IPS DF 6.9 (cell line): ENCODE results near the gene SLC51B.

ENCODE experiments used
- DNase-seq: peaks from one replicate; pipeline ENCODE4 v3.0.0-alpha.2; 2013; ENCODE audit warnings: low read depth, low spot score
- H3K27ac ChIP-seq: one replicate; pipeline ENCODE4 v1.5.1; 2013; ENCODE audit warnings: low read length, control low read depth
- H3K27me3 ChIP-seq: 2 replicates; pipeline ENCODE4 v1.6.1; 2013; ENCODE audit warnings: mild to moderate bottlenecking, low read length; ENCODE audit not compliant: control insufficient read depth, insufficient read depth
- H3K36me3 ChIP-seq: 2 replicates; pipeline ENCODE4 v1.6.1; 2013; ENCODE audit warnings: low read length; ENCODE audit not compliant: control insufficient read depth, insufficient read depth
- H3K4me1 ChIP-seq: 2 replicates; pipeline ENCODE4 v1.6.1; 2013; ENCODE audit warnings: low read length; ENCODE audit not compliant: control insufficient read depth, insufficient read depth
- H3K4me3 ChIP-seq: 2 replicates; pipeline ENCODE4 v1.5.1; 2013; ENCODE audit warnings: mild to moderate bottlenecking, low read length
- H3K9me3 ChIP-seq: 2 replicates; pipeline ENCODE4 v1.6.1; 2013; ENCODE audit warnings: low read length, inconsistent platforms; ENCODE audit not compliant: control insufficient read depth, insufficient read depth
- WGBS: extraction: QIAGEN DNeasy Blood & Tissue Kit; methylation state at CpG from one replicate; pipeline ENCODE4 v1.1.7; 2013; ENCODE audit warnings: mixed read lengths, missing lambda C conversion rate; ENCODE audit not compliant: insufficient read length, insufficient coverage; 5-methylcytosine and 5-hydroxymethylcytosine counted together

The SLC51B gene

DNA sequence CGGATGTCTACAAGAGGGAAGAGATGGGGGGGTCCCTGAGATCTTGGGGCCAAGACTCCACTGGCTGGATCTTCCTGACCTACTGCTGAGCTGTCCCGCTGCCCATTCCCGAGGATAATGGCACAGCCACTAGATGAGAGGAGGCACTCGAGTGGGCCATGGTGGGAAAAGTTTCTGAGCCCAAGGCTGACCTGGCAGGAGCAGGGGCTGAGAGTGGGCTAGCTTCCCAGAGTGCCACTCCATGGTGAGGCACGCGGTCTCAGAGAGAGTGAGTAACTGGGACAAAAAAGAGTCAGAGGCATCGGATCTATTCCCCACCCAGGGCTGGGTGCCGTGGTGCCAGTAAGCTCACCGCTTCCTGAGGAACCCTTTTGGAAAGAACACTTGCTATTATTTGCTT is 10.9 kb downstream of the SLC51B start:
- WGBS: no CpG with 5 or more reads among the region's 9 CpGs
- Histone ChIP-seq H3K27me3 (no peaks in the 10 kb centered on the region), H3K4me1 (no peaks in the 10 kb centered on the region; the same call in 1 of the 2 replicates), H3K27ac (no peak overlapping the region), H3K9me3 (no peaks in the 10 kb centered on the region), H3K4me3 (no peak overlapping the region), H3K36me3 (0 out of 2 replicates have a peak, but pooled peaks cover 2% of the 10 kb centered on the region)
- DNase-seq: no peak

DNA sequence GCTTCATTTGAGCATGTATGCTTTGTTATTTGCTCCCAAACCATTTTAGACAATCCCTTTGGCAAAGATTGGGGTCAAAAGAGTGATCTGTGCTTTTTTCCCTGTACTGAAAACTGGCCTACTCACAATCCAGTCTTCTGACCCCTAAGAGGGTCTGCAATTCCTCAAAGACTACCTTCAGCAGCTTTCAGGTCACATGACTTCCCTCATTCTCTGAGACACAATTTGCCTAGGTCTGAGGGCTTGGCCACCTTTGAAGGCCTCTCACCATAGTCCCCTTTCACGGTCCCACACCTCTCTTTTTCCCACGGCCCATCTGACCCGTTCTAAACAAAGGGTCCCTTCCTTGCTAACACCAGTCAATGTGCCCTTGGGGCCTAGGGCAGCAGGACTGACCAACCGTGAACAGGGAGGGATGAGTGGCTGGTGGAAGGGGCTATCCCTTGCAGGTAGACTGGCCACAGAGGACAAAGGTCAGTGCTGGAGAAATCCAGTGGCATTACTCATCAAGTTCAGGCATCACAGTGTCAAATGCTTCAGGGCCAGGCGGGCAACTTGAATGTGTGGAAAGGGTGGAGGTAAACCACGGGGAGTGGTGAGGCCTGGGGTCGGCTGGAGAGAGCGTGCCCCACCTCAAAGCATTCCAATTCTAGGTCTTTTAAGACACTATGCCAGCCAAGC is 11.8 kb downstream of the SLC51B start:
- no peak overlapping the region for H3K27ac ChIP-seq
- H3K9me3 ChIP-seq: no peaks in the 10 kb centered on the region
- H3K4me1 ChIP-seq: no peaks in the 10 kb centered on the region; the same call in 1 of the 2 replicates
- no peak overlapping the region for H3K4me3 ChIP-seq
- no peak for DNase-seq
- WGBS: no CpG with 5 or more reads among the region's 8 CpGs
- H3K36me3 ChIP-seq: 0 out of 2 replicates have a peak, but pooled peaks cover 2% of the 10 kb centered on the region
- no peaks in the 10 kb centered on the region for H3K27me3 ChIP-seq

DNA sequence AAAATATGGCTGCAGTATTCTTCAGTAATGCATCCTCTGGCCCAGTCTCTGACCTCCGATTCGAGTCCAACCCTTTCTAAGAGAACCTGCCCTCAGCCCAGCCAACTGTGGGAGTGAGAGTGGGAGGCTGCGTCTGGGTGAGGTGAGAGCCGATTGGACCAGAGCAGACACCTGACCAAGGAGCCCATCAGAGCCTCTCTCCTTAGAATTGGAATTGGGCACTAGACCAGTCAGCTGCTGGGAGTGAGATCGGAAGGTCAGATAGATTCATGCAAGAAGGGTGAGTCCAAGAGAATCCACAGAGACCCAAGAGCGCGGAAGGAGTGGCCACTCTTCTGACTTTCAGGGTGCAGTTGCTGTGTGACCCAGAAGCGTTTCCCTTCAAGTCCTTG is 12.4 kb downstream of the SLC51B start:
- H3K4me3 ChIP-seq: no peak overlapping the region
- DNase-seq: no peak
- no peaks in the 10 kb centered on the region for H3K9me3 ChIP-seq
- 0 out of 2 replicates have a peak, but pooled peaks cover 2% of the 10 kb centered on the region for H3K36me3 ChIP-seq
- no peaks in the 10 kb centered on the region for H3K27me3 ChIP-seq
- no peaks in the 10 kb centered on the region; the same call in 1 of the 2 replicates for H3K4me1 ChIP-seq
- no peak overlapping the region for H3K27ac ChIP-seq
- WGBS: no CpG with 5 or more reads among the region's 8 CpGs

DNA sequence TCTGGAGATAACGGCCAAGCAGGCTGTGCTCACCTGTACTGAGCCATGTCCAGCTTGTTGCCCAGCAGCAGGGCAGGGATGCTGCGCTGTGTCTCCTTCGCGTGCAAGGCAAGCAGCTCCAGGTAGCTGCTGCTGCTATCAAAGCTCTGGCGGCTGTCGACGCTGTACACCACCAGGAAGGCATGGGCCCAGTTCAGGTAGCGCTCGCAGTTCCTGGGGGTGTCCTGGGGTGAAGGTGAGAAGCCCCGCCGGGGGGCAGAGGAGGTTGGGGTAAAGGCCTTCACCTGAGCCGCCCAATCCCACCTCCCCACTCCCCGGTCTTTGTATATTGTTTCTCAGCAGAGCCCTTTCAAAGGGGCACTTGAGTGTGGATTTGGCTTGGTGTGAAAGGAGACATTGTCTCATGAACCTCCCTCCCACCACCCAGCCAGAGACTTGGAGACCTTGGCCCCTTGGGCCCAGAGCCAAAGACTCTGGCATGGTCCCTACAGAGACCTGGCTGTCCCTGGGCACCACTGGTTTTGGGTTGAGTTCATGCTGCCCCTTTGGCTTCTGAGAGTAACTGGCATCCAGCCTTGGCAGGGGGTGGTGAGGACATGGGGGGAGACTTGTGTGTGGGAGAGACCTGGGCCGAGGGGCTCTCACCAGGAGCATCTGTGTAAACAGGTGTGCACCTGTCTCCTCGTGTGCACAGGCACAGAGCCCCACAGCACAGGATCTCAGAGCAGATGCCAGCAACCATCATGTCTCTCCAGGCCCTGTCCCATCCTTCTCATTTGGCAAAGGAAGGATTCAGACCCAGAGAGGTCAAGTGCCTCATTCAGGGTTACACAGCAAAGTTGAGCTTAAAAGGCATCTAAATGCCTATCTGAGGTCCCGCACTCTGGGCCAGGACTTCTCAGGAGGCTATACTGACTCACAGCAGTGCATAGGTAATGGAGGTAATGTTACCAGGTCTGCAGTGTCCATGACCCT is 13.5 kb downstream of the SLC51B start:
- 0 out of 2 replicates have a peak, but pooled peaks cover 2% of the 10 kb centered on the region for H3K36me3 ChIP-seq
- no peaks in the 10 kb centered on the region for H3K27me3 ChIP-seq
- no peaks in the 10 kb centered on the region; the same call in 1 of the 2 replicates for H3K4me1 ChIP-seq
- H3K9me3 ChIP-seq: no peaks in the 10 kb centered on the region
- no peak for DNase-seq
- H3K4me3 ChIP-seq: no peak overlapping the region; the same call in 1 of the 2 replicates
- no CpG with 5 or more reads among the region's 16 CpGs for WGBS
- H3K27ac ChIP-seq: no peak overlapping the region

DNA sequence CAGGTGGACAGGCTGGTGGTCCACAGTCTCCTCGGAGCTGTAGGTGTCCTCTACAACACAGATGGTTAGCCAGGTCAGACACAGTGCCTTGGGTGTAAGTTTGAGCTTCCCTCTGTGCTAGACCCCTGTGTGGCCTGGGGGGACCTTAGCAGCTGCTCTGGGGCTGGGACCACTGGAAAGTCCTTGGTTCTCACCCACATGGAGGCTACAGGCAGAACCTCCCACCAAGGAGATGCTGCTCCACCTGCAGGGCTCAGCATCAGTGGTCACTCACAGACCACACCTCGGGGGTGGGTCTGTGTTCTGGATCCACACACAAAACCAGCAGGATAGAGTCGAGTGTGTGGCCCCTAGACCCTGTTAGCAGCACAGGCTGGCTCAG is 14.2 kb downstream of the SLC51B start:
- WGBS: no CpG with 5 or more reads among the region's 3 CpGs
- Histone ChIP-seq H3K4me3 (no peak overlapping the region), H3K9me3 (no peaks in the 10 kb centered on the region), H3K27ac (no peak overlapping the region), H3K36me3 (0 out of 2 replicates have a peak, but pooled peaks cover 2% of the 10 kb centered on the region), H3K27me3 (no peaks in the 10 kb centered on the region), H3K4me1 (no peaks in the 10 kb centered on the region; the same call in 1 of the 2 replicates)
- DNase-seq: no peak

DNA sequence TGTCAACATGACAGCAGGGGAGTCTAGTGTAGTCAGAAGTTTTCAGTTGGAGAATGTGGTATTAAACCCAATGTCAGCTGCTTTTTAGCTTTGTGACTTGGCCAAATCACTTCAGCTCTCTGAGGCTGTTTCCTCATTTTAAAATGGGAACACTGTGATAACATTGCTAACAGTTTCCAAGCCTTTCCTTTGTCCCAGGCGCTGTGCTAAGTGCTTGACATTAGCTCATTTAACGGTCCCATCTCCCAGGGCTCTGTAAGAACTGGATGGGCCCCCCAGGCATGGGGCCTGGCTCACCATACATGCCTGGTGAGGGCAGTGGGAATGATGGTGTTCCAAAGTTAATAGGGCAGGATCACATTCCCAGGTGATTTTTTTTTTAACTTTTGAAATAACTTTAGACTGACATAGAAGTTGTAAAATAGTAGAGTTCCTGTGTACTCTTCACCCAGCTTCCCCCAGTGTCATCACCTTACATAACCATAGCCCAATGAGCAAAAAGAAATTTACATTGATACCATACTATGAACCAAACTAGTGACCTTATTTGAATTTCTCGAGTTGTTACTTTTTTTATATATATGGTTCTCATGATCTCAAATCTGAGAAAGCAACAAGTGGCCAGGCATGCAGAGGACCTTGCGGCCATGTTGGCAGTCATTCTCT is 14.9 kb downstream of the SLC51B start:
- 0 out of 2 replicates have a peak, but pooled peaks cover 2% of the 10 kb centered on the region for H3K36me3 ChIP-seq
- H3K27me3 ChIP-seq: no peaks in the 10 kb centered on the region
- H3K4me3 ChIP-seq: no peak overlapping the region
- no peak for DNase-seq
- no CpG with 5 or more reads among the region's 4 CpGs for WGBS
- no peak overlapping the region for H3K27ac ChIP-seq
- no peaks in the 10 kb centered on the region for H3K9me3 ChIP-seq
- no peaks in the 10 kb centered on the region; the same call in 1 of the 2 replicates for H3K4me1 ChIP-seq

DNA sequence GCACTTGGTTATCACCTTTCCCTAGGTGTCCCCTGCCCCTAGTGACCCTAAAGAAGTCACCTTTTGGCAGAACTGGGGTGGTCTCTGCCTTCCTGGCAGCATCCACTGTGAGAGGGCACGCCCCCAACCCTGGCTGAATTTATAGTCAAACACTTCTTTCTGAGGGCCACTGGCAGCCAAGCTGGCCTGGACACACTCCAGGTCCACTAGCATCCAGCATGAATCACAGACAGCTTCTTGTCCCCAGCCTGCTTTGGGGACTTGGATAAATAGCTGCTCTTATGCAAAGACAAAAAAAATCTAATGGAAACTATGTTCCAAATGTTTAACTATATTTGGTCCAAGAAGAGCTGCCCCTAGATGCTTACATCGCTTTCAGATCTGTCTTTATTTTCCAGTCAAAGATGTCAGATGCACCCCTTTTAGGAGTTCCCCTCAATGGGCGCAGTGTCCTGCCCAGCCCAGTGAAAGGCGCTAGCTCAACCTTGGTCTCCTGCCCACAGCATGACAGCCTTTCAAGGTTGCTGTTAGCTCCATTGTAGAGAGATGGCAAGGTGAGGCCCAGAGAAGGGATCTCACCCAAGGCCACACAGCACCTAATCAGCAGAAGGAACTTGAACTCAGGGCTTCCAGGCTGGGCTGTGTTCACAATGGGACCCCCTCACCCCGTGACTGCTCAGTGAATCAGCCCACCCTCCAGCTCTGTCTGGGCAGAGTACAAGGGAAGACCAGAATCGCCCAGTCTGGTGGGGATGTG is 15.6 kb downstream of the SLC51B start:
- DNase-seq: no peak
- H3K4me3 ChIP-seq: no peak overlapping the region
- WGBS: no CpG with 5 or more reads among the region's 6 CpGs
- 0 out of 2 replicates have a peak, but pooled peaks cover 2% of the 10 kb centered on the region for H3K36me3 ChIP-seq
- H3K27me3 ChIP-seq: no peaks in the 10 kb centered on the region
- no peaks in the 10 kb centered on the region for H3K9me3 ChIP-seq
- H3K4me1 ChIP-seq: no peaks in the 10 kb centered on the region; the same call in 1 of the 2 replicates
- H3K27ac ChIP-seq: no peak overlapping the region

DNA sequence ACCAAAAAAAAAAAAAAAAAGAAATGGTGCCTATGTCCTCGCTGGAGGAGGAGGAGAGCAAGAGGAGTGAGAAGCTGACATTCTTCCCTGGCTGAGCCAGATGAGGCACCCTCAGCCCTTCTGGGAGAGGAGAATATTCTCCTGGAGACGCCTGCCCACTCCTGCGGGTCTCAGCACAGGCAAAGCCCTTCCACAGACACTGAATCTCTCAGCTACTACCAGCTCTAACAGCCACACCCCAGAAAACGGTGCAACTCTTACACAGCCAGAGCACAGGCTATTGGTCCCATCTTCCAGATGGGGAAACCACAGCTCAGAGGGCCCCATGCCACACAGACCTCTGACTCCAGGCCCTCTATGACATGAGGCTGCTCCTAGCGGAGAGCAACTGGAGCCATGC is 16.9 kb downstream of the SLC51B start:
- no peak for DNase-seq
- WGBS: no CpG with 5 or more reads among the region's 5 CpGs
- H3K4me3 ChIP-seq: no peak overlapping the region
- H3K27me3 ChIP-seq: no peaks in the 10 kb centered on the region
- H3K4me1 ChIP-seq: peaks cover 3% of the 10 kb centered on the region
- no peaks in the 10 kb centered on the region for H3K9me3 ChIP-seq
- H3K36me3 ChIP-seq: 0 out of 2 replicates have a peak, but pooled peaks cover 2% of the 10 kb centered on the region
- H3K27ac ChIP-seq: no peak overlapping the region

DNA sequence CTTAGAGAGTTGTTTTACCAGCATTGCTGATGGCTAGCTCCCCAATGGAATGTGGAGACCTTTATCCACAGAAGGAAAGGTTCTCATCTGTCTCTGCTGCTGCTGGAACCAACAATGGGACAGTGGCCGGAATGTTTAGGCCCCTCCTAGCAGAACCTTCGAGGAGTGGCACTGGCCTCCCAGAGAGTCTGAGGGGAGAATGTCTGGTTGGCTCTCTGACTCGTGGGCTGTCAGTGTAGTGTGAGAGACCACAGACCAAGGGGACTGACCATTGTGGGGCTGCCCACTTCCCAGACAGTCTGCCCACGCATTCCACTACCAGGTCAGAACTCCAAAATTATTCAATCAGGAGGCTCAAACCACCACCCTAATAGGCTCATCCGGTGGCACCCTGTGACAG is 17.5 kb downstream of the SLC51B start:
- no CpG with 5 or more reads among the region's 5 CpGs for WGBS
- Histone ChIP-seq H3K36me3 (peaks cover 2% of the 10 kb centered on the region; the same call in 1 of the 2 replicates), H3K27ac (no peak overlapping the region), H3K9me3 (no peaks in the 10 kb centered on the region), H3K4me1 (peaks cover 5% of the 10 kb centered on the region), H3K27me3 (no peaks in the 10 kb centered on the region), H3K4me3 (no peak overlapping the region)
- DNase-seq: no peak
